DMS153 treated with DMSO at 0.1 percent for 48 hours (cell line): Measurements from ENCODE around the gene MYH9.
A peak's percentile ranks its signal among the peaks of the same experiment; 100 is the strongest.

Source experiments
- DNase-seq: peaks from one replicate; lab custom pipeline; 2025; ENCODE audit not compliant: unreplicated experiment; lab: John Stamatoyannopoulos, UW

MYH9 gene

DNA sequence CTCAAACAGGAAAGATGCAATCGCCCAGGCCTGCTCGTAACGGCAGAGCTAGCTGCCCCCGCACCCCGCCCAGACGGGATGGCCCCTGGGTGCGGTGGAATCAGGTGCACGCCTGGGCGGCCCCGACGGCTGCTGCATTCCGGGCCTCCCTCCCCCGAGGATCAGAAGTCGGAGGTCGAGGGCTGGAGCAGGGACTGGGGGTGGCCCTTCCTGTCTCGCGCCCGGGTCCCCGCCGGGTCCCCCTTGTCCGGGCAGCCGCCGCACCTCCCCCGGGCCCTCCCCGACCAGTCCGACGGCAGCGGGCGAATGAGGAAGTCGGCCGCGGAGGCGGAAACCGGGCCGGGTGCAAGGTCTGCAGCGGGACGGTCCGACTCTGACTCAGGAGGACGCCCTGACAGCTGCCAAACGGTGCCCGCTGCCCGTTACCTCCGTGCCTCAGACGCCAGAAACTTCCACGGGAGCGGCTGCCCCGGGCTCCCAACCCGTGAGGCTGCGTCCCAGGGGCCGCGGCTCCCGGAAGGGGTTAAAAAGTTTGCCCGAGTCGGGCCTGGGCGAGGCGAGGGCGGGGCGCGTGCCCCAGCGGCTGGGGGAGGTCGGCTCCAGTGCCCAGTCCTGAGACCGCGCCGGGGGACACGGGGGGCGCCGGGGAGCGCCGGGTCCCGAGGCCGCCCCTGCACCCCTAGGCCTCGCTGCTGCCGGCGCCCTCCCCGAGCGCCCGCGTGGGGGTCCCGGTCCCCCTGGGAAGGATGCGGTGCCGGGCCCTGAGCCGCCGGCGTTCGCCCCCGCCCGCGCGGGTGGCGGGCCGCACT, 663 bp downstream of the MYH9 start:
- no peak for DNase-seq

DNA sequence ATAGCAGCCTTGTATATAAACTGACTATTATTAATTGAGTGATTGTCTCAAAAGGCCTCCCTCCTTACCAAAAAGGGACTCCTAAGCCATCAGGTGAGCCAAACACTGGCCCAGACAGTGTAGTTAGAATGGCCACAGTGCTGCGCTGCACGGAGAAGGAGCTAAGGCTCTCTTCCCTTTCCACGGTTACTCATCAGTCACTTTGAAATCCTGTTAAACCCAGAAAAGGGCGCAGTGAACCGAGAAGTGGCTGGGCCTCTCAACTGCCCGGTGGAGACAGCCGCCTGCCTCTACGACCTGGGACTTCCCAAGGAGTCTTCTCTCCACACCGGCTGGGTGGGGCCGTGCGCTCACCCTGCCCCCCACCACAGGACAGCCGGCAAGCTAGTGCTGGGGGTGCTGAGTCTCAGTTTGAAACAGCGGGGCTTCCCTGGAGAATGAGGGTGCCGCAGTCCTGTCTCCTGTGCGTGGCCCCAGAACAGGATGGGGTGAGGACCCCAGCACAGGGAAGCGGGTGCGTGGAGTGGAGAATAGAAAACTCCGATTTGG, 1.3 kb downstream of the MYH9 start:
- DNase-seq = peak; percentile 53

DNA sequence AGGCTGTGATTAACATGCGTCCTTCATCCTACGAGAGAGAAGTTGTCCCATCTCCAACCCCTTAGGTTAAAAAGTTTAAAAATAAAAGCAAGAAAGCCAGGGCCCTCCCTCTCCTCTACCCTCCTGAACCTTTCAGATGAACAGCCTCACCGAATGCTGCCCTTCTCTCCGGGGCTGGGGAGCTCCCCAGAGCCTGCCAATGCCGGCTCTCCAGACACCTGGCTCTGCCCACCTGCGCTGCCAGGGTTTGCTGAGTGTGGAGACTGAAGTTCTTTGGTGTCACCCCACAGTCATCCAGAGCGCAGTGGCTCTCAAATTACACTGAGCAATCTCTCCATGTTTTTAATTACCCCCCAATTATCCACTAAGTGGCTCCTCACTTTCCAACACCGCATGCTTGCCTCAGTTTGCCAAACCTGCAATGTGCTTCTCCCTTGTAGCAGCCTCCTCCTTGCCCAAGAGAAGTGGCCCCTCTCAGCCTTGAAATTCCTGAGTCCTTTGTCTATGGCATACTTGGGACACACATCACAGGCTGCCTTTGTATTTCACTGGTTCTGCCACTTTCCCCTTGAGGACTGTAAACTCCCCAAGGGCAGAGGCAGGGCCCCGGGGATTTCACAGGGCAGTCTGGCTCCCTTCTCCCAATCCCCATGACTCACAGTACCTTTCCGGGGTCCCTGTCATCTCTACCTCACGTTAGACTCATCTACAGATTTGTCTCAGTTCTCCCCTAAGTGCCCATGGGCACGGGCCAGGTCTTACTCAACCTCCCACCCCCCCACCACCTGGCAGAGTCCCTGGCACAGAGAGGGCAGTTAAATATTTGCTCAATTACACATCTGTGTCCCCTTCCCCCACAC, 2.0 kb downstream of the MYH9 start:
- peak; percentile 64 for DNase-seq

GRCh38 chr22:36384766-36385481, 2.8 kb downstream of the MYH9 start:
- no peak for DNase-seq

GRCh38 chr22:36383110-36383581, 4.6 kb downstream of the MYH9 start:
- DNase-seq = no peak

DNA sequence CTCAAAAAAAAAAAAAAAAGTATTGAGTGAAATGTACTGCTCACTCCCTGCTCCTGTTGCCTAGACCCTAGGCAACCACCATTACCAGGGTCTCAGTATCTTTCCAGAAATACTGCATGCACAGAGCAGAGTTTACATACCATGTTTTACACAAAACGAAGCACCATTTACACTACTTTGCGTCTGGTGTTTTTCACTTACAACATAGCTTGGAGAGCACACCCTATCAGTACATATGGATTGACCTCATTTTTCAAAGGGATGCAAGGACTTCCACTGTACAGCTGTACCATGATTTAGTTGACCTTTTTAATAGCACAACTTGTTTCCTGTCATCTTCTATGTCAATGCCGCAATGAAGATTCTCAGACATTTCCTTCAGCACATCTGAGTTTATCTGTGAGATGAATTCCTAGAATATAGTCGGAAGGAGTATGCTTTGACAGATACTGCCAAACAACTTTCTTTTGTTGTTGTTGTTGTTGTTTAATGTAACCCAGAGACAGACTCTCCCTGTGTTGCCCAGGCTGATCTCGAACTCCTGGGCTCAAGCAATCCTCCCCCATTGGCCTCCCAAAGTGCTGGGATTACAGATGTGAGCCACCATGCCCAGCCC, 6.1 kb downstream of the MYH9 start:
- DNase-seq = no peak

GRCh38 chr22:36379593-36380361, 8.0 kb downstream of the MYH9 start:
- DNase-seq = no peak

- DNase-seq = no peak
Measured at GRCh38 chr22:36378869-36379217, 8.9 kb downstream of the MYH9 start.

- no peak for DNase-seq
Measured at GRCh38 chr22:36378080-36378868, 9.5 kb downstream of the MYH9 start.

DNA sequence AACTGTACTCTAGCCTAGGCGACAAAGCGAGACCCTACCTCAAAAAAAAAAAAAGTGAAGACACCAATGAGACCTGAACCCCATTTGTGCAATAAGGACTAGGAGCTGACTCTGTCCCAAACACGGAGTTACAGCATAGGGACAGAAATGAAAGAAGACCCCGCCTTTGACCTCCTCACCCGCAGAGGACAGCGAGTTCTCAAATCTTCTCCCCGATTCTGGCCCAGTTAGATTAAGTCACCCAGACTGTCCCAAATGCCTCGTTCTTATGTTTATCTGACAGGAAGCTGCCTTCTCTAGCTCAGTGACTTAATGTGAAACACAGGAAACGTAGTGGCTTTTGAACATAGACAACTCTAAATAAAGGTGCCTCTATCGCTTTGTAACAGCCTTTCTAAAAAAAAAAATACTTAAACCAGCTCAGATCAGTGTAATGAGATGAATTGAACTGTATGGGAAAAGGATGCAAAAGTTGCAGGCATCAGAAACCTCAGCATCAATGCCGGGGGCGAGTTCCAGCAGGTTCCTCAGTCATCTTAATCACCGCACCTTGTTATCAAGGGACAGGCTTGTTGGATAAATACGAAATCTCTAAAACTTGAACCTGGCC, 10.6 kb downstream of the MYH9 start:
- DNase-seq = no peak

DNA sequence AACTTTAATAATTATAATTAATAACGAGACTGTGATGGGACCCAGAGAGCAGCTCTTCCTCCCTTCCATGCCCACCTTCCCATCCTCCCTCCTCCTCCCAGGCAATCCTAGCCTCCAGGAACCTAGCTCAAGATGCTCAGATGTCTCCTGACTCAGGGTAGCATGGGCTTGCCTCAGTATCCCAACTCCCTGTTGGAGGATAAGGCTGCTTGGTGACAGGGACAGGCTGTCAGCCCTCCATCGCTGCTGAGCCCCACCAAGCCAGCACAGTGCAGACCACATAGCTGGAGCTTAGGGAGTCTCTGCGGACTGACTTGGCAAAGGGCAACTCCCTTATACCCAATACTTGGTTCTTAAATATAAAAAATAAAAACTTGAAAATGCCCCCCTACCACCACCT, 11.5 kb downstream of the MYH9 start:
- no peak for DNase-seq

DNA sequence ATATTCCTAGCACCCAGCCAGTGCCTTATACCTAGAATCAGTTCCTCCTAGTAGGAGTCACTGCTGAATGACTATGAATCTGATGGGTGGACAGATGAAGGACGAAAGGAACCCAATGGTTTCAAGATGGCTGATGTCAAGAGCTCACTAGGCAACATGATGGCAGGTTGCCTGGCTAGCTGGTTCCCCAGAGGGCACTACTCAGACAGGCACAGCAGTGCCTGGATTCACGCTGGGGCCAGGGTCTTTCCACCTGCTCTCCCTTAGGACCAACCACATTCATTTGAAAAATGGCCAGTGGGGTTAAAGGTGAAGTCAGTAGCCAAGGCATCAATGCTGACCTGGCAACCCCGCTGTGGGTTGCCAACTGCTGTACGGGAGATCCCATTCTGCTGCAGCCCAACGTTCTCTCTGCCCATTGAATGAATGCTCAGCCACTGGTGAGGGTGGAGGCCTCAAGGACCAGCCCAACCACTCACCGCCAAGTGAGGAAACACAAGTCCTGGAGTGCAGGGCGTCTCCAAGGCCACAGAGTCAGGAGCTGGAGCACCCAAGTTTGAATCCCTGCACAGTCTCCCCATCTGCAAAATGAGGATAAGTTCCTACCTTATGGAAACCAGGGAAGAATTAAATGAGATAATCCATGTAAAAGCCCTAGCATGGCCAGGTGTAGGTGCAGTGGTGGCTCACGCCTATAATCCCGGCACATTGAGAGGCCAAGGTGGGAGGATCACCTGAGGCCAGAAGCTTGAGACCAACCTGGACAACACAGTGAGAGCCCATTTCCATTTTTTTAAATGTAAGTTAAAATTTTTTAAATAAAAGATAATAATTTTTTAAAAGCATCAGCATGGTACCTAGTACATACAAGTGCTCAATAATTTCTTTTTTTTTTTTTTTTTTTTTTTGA, 12.4 kb downstream of the MYH9 start:
- DNase-seq = no peak

DNA sequence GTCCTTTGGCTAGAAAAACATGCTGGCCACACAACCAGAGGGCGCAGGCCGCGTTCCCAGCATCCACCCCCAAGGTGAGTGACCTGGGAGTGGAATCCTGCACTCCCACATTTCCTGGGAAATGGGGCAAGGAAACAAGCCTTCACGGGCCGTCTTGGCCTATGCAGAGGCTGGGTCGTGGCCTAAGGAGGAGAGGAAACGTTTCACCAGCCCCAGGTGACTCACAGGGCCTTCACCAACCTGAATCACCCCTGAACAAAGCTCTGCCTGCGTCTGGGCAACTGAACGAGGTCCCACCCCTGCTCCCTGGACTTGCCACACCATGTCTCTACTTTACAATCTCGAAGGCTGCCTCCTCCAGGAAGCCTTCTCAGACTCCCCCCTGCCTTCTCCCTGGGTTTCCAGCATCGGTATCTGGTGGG, 13.2 kb downstream of the MYH9 start:
- DNase-seq = no peak

GRCh38 chr22:36373258-36373579, 14.5 kb downstream of the MYH9 start:
- DNase-seq = no peak

- DNase-seq = no peak
Measured at GRCh38 chr22:36371920-36372319, 15.8 kb downstream of the MYH9 start.

- peak; percentile 60 for DNase-seq
Measured at GRCh38 chr22:36369922-36370791, 17.6 kb downstream of the MYH9 start.
